H1 (cell line): ENCODE results near the gene TXLNA.

Experiments used
- BACH1 ChIP-seq: IDR thresholded peaks from 2 replicates; pipeline ENCODE4 v1.6.1; 2012; ENCODE audit warnings: low read length, improper control_type of control experiment
- CEBPB ChIP-seq: IDR thresholded peaks from 2 replicates; pipeline ENCODE4 v1.6.1; 2012; ENCODE audit warnings: low read depth, low read length
- CREB1 ChIP-seq: IDR thresholded peaks from 2 replicates; pipeline ENCODE4 v1.6.1; 2012; ENCODE audit warnings: inconsistent platforms
- CTCF ChIP-seq, 3 experiments: IDR thresholded peaks; 1 replicate in 2 of 3; 2 replicates in 1 of 3; pipeline versions ENCODE4 v1.5.1 to v1.6.1; 2011; ENCODE audit warnings: low read length in 3 of 3, mild to moderate bottlenecking in 3 of 3, inconsistent platforms in 2 of 3, low read depth in 1 of 3, moderate library complexity in 1 of 3; ENCODE audit not compliant: insufficient read depth in 1 of 3; ENCODE audit errors: control extremely low read depth in 1 of 3
- EP300 ChIP-seq, 2 experiments: IDR thresholded peaks; 1 replicate in 1 of 2; 2 replicates in 1 of 2; pipeline ENCODE4 v1.6.1; 2011 to 2012; ENCODE audit warnings: low read depth in 2 of 2, low read length in 2 of 2, mild to moderate bottlenecking in 2 of 2, borderline replicate concordance in 1 of 2, inconsistent platforms in 1 of 2, moderate library complexity in 1 of 2
- JUND ChIP-seq: IDR thresholded peaks from 2 replicates; pipeline ENCODE4 v1.6.1; 2011; ENCODE audit warnings: mild to moderate bottlenecking, improper control_type of control experiment, low read length
- KDM4A ChIP-seq: IDR thresholded peaks from one replicate; pipeline ENCODE4 v1.7.1; 2012; ENCODE audit warnings: low read depth, mild to moderate bottlenecking, moderate library complexity, low read length, inconsistent platforms; ENCODE audit not compliant: severe bottlenecking
- POLR2A ChIP-seq, 2 experiments: IDR thresholded peaks; 1 replicate in 1 of 2; 2 replicates in 1 of 2; pipeline ENCODE4 v1.6.1; 2011; ENCODE audit warnings: low read depth in 2 of 2, low read length in 2 of 2, mild to moderate bottlenecking in 2 of 2; ENCODE audit errors: control extremely low read depth in 1 of 2
- POLR2AphosphoS5 ChIP-seq: IDR thresholded peaks from 2 replicates; pipeline ENCODE4 v1.6.1; 2011; ENCODE audit warnings: low read depth, low read length
- SP1 ChIP-seq: IDR thresholded peaks from 2 replicates; pipeline ENCODE4 v1.6.1; 2011; ENCODE audit warnings: low read depth, low read length
- USF2 ChIP-seq: IDR thresholded peaks from 2 replicates; pipeline ENCODE4 v1.6.1; 2011; ENCODE audit warnings: low read length, improper control_type of control experiment
- YY1 ChIP-seq: IDR thresholded peaks from 2 replicates; pipeline ENCODE4 v1.6.1; 2011; ENCODE audit warnings: low read depth, mild to moderate bottlenecking, low read length
- ZNF274 ChIP-seq: IDR thresholded peaks from 2 replicates; pipeline ENCODE4 v1.7.0; 2012; ENCODE audit warnings: low read length, borderline replicate concordance; ENCODE audit errors: extremely low read depth

- TF ChIP-seq CTCF (IDR thresholded peaks at IDR 0.05; ENCODE audit: control extremely low read depth in 1 of 3, insufficient read depth in 1 of 3, low read depth in 1 of 3, low read length in 3 of 3): no peak
- TF ChIP-seq EP300 (IDR thresholded peaks at IDR 0.05; ENCODE audit: borderline replicate concordance in 1 of 2, low read depth in 2 of 2, low read length in 2 of 2): no peak
- no peak for TF ChIP-seq POLR2A (IDR thresholded peaks at IDR 0.05; ENCODE audit: control extremely low read depth in 1 of 2, low read depth in 2 of 2, low read length in 2 of 2)
- TF ChIP-seq YY1: no peak
- no peak for TF ChIP-seq KDM4A
- TF ChIP-seq ZNF274: no peak
- no peak for TF ChIP-seq CREB1
- TF ChIP-seq CEBPB: no peak
- no peak for TF ChIP-seq POLR2AphosphoS5
- TF ChIP-seq USF2: no peak
- TF ChIP-seq SP1: no peak
- TF ChIP-seq BACH1: no peak
- TF ChIP-seq JUND: no peak
Observed at GRCh38 chr1:32150847-32151246, 28.6 kb upstream of the TXLNA start.
